AG09309 (cell line): ENCODE measurements around the gene NOL7.

ENCODE experiments used
- DNase-seq: peaks from one replicate; pipeline ENCODE4 v3.0.0-alpha.2; 2010; ENCODE audit warnings: low read depth
- H3K4me3 ChIP-seq: 2 replicates; pipeline ENCODE4 v1.5.1; 2011; ENCODE audit warnings: mild to moderate bottlenecking, low read depth, low read length, moderate library complexity; ENCODE audit not compliant: control insufficient read depth
- CTCF ChIP-seq: IDR thresholded peaks from 2 replicates; pipeline ENCODE4 v1.5.1; 2011; ENCODE audit warnings: mild to moderate bottlenecking, low read depth, low read length, inconsistent platforms; ENCODE audit not compliant: insufficient read depth, control insufficient read depth; ENCODE audit errors: missing control alignments

The NOL7 gene

GRCh38 chr6:13629459-13630116 lies 14.5 kb downstream of the NOL7 start:
- no peak overlapping the region for H3K4me3 ChIP-seq
- TF ChIP-seq CTCF, result no peak
- DNase-seq, result no peak

- no peak overlapping the region for H3K4me3 ChIP-seq
- no peak for DNase-seq
- TF ChIP-seq CTCF, result no peak
Measured at GRCh38 chr6:13630499-13630898, 15.4 kb downstream of the NOL7 start.

DNA sequence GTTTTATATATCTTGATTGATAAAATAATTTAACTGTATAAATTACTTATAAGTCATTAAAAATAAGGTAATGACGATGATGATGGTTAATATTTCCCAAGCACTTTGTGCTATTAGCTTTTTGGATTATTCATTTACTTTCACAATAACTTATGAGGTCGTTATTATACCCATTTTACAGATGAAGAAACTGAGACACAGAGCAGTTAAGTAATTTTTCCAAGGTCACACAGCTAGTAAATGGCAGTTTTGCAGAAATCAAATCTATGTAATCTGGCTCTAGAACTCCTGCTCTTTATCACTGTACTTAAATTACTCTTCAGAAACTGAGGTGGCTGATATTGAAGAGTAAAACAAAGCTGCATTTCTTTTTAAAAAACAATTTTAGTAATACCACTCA lies 18.2 kb downstream of the NOL7 start:
- TF ChIP-seq CTCF, result no peak
- H3K4me3 ChIP-seq, result no peak overlapping the region
- no peak for DNase-seq

DNA sequence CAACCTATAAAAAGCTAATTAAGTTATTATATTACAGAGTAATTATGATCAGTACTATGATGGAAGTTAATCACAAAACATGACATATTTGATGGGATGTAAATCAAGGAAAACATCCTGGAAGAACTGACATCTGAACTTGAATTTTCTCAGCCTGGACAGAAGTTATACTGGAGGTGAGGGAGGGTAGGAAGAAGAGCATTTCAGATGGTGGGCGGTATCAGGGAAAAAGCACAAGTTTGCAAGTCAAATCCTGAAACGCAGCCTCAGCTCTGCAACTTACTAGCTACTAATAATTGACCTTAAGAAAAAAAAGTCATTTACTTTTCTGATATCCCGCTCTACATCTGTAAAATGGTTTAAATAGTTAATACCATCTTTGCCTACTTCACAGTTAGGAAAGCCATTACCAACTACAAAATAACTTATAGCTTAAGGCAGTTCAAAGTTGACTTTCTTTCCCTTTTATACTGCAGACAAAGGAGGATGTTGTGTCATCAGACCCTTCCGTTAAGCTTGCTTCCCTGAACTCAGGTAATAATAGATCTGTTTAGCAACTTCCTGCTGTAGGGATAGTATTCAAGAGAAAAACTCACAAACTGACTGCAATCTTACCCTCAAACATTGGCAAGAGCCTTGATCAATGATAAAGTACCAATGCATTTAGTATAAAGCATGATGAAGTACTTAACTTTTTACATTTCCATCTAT lies 21.0 kb downstream of the NOL7 start:
- DNase-seq, result no peak
- H3K4me3 ChIP-seq, result no peak overlapping the region
- no peak for TF ChIP-seq CTCF

GRCh38 chr6:13638014-13638413 lies 22.9 kb downstream of the NOL7 start:
- no peak overlapping the region for H3K4me3 ChIP-seq
- TF ChIP-seq CTCF, result no peak
- DNase-seq, result no peak

DNA sequence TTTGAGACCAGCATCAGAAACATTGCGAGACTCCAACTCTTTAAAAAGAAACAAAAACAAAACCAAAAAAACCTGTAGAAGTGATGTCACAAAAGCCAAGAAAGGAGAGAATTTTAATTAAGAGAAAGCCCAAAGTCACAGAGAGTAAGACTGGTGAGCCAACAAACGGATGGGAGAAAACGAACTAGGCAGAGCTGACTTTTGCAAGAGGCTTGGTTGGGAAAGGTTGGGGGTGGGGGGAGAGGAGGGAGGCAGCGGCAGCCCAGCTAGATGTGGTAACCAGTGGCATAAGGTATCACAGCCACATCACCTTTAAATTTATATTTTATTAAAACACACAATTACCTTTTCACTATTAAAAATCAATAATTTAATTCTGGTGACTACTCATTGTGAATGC lies 23.5 kb downstream of the NOL7 start:
- DNase-seq, result no peak
- no peak overlapping the region for H3K4me3 ChIP-seq
- no peak for TF ChIP-seq CTCF
